GM21526 (cell line): ENCODE measurements around the gene PPT1.
A peak's percentile ranks its signal among the peaks of the same experiment; 100 is the strongest.

Experiments used
- ATAC-seq: cut with Tn5 transposase; IDR thresholded peaks from one replicate; pipeline ENCODE4 v1.9.1; 2021; ENCODE audit warnings: moderate library complexity; ENCODE audit not compliant: unreplicated experiment, low FRiP score

Gene PPT1

DNA sequence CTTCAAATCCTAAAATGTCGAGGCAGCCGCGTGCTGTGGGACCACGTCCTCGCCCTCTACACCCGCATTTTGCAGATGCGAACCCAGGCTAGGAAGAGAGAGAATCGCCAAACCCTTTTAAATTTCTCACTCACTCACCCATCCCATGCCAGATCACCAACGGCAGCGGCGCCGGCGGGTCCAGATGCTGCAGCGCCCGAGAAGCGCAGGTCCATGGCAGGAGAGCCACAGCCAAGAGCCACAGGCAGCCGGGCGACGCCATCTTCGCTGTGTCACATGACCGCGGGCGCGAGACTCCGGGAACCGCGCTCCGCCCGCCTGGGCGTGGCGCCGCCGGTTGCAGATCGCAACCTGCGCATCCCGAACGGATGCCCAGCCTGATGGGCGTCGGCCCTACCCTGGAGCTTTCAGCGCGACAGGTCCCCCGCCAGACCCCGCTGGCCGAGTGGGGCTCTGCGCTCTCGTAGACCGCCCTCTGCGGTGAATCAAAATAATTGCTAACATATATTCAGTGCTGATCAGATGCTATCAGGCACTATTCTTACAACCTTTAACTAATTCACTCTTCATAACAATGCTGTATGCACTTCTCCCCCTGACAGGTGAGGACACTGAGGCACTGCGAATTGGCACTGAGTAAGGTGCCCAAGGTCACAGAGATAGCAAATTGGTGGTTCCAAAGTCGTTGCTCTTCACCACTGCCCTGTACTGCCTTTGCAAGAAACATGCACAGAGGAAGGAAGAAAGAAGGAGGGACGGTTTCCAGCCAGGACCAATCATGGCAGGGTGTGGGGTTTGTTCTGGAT lies at the start of gene PPT1:
Gene PPT1 (minus strand): TSS at position 276 of the 806 bp plus-strand sequence. CDS start 14 bp downstream, at position 262.
- ATAC-seq: peak; percentile 77

DNA sequence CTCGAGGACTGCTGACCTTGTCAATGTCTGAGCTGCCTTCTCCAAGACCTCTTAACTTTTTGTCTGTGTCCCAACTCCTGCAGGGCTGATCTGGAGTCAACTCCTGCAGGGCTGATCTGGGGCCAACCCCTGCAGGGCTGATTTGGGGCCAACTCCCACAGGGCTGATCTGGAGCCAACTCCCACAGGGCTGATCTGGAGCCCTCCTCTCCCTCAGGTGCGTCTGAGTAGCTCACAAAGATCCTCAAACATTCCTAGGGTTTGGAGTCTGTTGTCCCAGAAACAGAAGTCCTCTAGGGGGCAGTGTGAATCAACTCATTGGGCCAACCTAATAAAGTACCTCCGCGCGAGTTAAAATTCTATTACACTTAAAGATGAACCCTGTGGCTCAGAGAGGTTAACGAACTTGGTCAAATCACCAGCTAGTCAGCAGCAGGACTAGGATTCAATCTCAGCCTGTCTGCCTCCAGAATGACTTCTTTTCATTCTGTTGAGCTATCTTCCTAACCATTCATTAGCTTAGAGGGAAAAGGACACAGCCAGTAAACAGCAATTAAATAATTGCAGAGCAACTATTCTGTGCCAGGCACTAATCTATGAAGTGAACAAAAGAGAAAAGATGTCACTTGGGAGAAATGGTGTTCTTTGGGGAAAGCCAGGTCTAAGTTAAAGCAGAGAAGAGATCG lies 47.0 kb upstream of the PPT1 start:
- ATAC-seq: no peak

DNA sequence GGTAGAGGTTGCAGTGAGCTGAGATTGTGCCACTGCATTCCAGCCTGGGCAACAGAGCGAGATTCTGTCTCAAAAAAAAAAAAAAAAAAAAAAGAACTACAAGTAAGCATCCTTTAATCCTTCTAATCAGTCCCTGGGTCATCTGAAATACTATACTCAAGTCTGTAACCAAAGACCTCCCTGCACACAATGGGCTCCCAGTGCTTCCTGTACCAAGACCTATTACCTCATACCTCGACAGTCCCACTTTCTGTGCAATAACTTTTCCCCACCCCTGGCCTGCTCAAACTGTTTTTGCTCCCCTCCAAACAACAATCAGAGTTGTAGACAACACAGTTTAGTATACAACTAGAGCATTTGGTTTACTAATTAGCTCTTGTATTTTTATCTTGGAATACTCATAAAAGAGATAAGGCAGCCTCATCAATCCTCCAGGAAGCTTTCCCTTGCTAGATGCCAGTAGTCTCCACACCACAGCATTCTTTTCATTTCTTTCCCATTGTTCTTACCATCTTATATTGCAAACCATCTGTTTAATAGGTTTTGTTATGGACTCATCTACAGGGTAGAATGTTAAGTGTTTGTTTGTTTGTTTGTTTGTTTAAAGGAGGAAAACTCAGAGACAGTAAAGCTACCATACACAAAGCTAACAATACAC lies 45.0 kb upstream of the PPT1 start:
- no peak for ATAC-seq

DNA sequence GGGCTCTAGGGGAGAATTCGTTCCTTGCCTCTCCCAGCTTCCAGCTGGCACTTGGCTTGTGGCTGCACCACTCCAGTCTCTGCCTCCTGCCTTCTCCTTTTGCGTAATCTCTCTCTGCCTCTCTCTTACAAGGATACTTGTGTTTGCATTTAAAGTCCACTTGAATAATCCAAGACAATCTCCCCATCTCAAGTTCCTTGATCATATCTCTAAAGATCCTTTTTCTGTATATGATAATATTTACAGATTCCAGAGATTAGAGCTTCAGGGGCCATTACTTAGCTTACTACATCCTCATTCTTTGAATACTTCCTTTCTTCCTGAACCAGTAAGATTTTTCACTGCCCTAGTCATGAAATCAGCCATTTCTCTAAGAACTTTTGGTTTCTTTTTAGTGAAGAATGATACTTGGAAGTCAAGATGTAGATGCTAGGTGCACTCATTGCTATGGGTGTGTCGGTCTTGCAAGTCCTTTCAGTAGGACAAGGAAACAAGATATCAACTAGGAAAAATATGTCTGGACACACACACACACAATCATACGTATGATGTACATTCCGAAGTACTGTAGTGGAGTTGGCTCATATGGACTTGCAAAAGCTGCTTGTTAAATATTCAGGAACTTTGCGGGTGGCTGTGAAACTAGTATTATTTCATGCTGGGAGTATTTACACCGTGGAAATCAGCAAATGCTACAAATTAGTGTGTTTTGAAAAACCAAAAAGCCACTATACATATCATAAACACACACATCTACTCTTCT lies 43.3 kb upstream of the PPT1 start:
- ATAC-seq: no peak

DNA sequence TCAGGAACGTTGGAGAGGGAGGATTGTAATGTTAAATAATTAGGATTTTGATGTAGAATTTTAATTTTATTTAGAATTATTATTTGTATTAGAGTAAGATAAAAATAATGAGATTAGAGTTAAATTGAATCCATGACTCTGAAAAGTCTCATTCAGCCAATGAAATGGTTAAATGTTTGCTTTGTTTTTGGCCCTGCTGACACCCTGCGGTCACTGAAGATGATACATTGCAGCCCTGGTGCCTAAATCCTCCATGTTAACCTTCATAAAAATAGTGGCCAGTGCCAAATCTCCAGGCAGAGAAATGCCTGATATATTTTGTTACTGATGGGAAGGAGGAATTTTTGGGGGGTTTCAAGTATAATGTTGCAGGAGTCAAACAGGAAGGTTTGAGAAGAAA lies 36.8 kb upstream of the PPT1 start:
- no peak for ATAC-seq

DNA sequence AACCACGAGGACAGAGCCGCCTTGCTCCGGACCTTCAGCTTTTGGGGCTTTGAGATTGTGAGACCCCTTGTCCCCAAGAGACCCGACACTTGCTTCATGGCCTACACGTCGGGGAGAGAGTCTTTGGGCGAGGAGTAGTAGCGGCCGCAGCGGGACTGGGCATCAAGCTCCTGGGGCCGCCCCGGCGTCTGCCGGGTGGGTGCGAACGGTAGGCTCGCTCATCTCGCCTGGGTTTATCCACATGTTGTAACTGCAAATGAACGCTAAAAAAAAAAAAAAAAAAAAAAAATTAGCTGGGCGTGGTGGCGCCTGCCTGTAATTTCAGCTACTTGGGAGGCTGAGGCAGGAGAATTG lies 36.2 kb upstream of the PPT1 start:
- ATAC-seq: no peak

DNA sequence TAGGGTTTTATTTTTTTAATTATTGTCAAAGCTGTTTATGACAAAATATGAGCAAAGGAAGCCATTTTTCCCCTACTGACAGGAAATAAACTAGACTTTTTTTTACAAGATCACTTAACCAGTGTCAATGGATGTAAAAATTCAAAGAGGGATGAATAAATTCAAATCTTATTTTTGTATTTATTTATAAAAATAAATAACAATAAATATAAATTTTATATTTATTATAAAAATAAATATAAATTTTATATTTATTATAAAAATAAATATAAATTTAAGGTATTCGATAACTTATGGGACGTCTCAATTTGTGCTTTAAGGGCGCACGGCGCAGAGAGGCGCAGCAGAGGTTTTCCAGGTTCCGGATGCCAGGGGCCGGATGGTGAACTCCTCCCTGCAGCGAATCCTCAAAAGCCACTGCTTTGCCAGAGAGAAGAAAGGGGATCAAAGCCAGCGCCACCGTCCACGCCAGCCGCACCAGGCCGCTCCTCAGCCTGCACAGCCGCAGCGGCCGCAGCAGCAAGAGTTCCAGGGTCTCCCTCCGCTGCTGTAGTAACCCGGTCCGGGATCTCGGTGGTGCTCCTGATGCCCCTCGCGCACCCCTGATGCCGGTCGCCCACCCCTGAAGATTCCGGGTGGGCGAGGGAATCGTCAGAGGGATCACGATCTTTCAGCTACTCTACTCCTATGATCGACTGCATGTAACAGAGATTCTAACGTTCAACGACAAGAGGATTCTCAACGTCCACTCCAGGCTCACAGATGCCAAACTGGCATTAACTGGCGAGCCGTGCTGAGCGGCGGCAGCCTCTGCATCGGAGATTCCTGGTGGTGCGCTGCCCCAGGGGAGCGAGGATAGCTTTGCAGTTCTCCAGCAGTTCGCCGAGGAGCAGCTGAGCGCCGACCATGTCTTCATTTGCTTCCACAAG lies 35.6 kb upstream of the PPT1 start:
- ATAC-seq: no peak

DNA sequence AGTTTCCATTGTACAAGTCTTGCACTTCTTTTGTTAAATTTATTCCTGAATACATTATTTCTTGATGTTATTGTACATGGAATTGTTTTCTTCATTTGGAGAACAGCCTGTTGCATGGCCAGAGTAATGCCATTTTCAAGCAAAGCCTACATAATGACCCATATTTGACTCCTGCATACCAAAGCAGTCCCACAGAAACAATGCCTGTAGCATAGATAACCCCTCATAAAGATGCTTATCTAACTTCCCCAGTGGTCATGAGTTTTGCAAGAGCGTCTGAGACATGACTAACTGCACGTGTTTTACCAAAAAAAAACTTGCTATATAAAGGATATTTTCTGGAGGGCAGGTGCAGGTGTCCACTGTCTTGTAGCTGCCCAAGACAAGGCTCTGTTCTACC lies 33.8 kb upstream of the PPT1 start:
- ATAC-seq: no peak

DNA sequence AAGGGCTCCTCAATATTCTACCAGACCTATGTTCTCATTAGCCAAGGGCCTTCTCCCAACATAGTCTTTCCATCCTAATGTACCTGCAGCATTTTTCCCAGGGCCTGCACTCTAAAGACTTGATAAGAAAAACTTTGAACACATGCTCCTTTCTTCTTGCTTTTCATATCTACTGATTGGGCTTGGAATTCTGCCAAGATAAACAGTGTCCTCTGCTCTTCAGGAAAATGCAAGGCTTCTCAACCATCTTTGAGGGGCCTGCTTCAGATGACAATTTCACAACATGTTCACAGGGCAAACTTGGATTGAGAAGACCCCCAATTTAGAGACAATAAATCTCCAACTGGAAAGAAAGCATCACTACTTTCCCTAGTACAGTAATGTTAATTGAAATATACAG lies 25.8 kb upstream of the PPT1 start:
- ATAC-seq: no peak

DNA sequence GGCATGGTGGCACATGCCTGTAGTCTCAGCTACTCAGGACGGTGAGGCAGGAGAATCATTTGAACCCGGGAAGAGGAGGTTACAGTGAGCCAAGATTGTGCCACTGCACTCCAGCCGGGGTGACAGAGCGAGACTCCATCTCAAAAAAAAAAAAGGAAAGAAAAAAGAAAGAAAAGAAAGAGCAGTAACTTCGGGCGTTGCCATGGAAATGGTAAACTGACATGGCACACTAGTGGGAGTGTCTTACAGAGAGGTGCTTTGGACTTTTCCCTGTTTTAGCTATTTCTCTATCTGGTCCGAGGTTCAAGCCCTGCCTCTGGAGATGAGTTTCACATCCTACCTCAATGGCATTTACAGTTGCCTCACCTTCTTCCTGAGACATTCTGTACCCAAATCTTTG lies 23.1 kb upstream of the PPT1 start:
- ATAC-seq: no peak

DNA sequence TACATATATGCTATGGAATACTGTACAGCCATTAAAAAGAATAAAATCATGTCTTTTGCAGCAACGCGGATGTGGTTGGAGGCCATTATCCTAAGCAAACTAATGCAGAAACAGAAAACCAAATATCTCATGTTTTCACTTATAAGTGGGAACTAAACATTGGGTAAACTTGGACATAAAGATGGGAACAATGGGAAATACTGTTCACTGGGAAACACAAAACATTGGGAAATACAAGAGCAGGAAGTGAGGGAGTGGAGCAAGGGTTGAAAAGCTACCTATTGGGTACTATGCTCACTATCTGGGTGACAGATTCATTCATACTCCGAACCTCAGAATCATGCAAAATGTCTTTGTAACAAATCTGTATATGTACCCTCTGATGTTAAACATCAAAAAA lies 17.3 kb upstream of the PPT1 start:
- no peak for ATAC-seq

DNA sequence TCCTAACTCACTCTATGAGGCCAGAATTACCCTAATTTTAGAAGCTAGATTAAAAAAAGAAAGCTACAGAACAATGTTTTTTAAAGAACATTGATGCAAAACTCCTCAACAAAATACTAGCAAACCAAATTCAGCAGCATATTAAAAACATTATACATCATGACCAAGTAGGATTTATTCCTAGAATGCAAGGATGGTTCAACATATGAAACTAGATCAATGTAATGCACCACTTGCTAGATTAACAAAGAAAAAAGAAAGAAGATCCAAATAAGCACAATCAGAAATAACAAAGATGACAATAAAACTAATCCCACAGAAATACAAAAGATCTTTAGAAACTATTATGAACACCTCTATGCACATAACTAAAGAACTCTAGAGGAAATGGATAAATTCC lies 13.3 kb upstream of the PPT1 start:
- no peak for ATAC-seq

DNA sequence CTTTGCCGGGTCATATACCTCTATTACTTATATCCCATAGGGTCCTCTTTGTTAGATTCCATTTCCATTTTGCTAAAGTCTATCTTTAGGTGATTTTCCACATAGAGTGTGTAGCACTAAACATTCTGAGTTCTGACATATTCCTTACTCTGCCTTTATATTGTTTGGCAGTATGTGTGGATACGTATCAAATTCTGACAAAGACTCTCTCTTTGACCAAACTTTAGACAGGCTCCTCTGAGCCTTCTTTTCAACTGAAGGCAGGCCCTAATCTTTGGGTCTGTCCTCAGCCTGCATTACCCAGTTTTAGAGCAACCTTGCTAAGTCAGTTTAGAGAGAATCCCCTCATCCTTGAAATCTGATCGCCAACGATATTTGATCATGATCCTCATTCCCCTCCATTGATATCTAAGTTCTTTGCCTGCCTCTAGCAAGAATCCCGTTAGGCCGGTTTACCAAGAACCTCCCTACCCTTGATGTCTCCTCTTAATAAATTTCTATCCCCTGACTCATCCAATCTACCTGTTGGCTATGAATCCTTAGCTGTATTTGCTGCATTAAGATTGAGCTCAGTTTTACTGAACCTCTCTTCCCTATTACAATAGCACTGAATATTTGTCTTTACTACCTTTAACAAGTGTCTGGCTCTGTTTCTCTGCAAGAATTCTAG lies 10.4 kb upstream of the PPT1 start:
- ATAC-seq: no peak

DNA sequence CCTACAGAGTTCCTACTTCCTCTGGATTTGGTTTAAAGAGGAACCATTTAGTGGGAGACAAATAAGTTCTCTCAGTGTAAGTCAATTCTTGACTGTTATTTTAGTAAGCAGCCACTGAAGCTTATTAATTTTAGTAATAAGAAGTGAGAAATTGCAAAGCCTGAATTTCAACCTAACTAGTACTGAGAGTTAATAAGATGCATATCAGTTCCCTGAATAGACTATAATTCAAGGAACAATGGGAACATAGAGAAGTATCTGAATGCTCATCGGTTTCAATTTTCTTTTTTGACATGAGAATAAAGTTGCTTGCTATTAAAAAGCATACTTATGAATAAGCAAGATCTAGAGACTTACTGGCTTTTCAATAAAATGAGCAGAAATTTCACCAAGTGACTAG lies 8.0 kb upstream of the PPT1 start:
- no peak for ATAC-seq

DNA sequence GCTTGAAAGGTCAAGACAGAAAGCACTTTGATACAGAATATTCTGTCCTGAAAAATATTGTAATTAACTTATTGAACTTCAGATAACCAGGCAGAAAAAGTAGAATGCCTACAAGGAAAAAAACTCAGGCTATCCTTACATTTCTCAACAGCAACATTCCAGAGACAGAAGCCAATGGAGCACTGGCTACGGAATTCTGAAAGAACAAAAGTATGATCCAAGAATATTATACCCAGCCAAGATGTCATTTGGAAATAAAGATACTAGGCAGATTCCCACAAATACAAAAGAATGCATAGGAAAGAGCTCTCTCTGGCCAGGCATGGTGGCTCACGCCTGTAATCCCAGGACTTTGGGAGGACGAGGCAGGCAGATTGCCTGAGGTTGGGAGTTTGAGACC lies 5.8 kb upstream of the PPT1 start:
- no peak for ATAC-seq

DNA sequence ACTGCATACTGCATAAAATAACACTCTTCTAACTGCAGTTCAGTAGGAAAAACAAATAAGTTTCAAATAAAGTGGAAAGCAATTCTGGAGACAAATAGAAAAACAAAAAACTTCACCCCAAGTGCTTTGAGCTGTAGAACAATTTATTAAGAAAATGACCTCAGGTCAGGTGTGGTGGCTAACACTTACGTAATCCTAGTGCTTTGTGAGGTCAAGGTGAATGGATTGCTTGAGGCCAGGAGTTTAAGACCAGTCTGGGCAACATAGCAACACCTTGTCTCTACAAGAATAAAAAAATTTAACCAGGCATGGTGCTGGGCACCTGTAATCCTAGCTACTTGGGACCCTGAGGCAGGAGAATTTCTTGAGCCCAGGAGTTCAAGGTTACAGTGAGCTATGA lies 5.0 kb upstream of the PPT1 start:
- no peak for ATAC-seq

DNA sequence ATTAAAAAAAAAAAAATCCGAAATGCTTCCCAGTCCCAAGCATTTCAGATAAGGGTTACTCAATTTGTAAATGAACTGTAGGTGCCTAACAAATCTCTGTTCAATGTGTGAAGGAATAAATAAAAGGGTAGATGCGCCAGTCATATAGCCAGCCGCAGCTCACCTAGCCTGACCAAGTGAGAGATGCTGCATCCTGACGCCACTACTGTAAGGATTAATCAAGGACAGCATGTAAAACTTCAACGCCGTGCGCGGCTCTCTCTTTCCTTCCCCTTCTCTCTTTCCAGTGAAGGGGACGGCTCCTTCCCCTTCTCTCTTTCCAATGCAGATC lies 441 bp downstream of the PPT1 start:
- no peak for ATAC-seq

DNA sequence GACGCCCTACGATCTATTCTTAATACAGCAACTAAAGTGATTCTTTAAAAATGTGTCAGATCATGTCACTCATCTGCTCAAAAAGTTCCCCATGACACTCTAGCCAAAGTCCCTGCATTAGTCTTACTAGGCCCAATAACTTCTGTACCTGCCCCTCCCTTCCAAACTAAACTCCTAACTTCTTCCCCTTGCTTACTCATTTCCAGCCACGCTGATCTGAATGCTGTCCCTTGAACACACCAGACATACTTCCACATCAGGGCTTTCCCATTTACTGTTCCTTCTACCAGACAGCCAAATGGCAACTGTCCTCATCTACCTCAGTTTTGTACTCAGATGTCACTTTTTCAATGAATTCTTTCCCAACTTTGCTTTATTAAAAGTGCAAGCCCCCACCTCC lies 1.2 kb downstream of the PPT1 start:
- no peak for ATAC-seq

DNA sequence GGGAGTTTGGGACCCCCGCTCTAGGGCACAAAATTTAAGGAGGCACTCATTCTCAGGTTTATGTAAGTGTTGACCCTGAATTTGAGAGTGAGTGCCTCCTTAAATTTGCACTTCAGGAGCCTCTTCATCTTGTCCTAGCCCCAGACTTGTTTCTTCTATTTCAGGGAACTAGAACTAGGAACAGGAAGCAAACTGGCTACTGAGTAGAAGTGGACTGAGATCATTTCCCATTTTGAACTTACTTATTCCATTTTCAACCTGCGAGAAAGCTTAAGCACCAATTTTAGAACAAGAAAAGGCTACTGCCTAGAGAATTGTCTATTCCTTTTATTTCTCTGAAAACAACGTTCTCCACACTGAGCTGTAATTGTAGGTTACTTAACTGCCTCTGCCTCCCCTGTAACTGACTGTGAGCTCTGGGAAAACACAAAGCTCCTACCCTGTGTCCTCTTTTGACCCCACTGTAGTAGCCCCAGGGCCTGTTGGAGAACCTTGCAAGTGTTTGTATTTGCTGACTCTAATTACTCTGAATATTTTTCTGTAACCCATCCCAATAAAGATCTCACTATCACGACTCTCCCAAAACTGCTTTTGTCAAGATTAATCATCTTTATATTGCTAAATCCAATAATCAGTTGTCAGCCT lies 2.5 kb downstream of the PPT1 start:
- no peak for ATAC-seq
